ENCODE results near the gene EXOSC10.
"Not testable (repeated sequence)": the region's sequence is repeated elsewhere in the genome, so short reads cannot be mapped to it uniquely, and the experiment has no call there.

EXOSC10 gene

DNA sequence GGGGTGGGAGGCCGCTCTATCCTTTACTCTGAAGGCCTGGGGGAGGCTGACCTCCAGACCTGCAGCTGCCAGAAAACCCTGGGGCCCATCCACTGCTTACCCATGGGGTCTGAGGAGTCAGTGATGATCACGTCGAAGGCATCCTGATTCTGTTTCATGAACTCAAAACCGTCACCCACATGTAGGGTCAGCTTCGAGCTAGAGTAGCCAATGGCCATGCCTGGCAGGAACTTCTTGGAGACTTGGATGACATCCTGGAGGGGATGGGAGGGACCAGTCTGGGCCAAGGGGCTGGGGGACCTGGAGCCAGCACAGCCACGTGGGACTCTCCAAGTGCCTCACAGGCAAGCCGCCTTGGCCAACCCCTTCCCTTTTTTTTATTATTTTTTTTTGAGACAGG is 43.2 kb downstream of the EXOSC10 start:
- TF ChIP-seq TAF1 (IDR thresholded peaks at IDR 0.05; ENCODE audit: low read depth, low read length): no peak
- FAIRE-seq (no peak), DNase-seq (ENCODE audit: insufficient read length, low spot score) (no peak)

DNA sequence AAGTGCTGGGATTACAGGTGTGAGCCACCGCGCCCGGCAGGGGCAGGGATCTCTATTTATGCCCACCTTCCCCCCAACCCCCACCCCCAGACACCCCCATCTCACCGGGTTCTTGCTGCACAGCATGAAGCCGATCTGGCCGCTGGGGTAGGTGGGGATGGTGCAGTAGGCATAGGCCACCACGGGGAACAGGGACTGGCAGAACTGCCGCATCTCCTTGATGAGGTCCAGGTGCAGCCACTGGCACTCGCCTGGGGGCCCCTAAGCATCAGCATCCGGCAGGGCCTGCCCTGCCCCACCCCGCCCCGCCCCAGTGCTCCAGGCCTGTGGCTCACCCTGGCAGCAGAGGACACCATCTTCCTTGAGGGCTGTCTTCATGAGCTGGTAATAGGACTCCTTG is 44.0 kb downstream of the EXOSC10 start:
- no peak for FAIRE-seq
- DNase-seq (ENCODE audit: insufficient read length, low spot score): no peak
- TF ChIP-seq PAX5 (IDR thresholded peaks at IDR 0.05; ENCODE audit: insufficient read depth, low read length, severe bottlenecking): no peak
- TF ChIP-seq POLR2A (IDR thresholded peaks at IDR 0.05; ENCODE audit: low read depth, low read length): no peak
- no peak for TF ChIP-seq TAF1 (IDR thresholded peaks at IDR 0.05; ENCODE audit: low read depth, low read length)
- TF ChIP-seq POLR2AphosphoS5 (IDR thresholded peaks at IDR 0.05; ENCODE audit: low read depth, low read length): no peak
- no peak for TF ChIP-seq SPI1 (IDR thresholded peaks at IDR 0.05; ENCODE audit: low read depth, low read length)
- TF ChIP-seq POU2F2 (IDR thresholded peaks at IDR 0.05; ENCODE audit: low read depth, low read length): no peak

DNA sequence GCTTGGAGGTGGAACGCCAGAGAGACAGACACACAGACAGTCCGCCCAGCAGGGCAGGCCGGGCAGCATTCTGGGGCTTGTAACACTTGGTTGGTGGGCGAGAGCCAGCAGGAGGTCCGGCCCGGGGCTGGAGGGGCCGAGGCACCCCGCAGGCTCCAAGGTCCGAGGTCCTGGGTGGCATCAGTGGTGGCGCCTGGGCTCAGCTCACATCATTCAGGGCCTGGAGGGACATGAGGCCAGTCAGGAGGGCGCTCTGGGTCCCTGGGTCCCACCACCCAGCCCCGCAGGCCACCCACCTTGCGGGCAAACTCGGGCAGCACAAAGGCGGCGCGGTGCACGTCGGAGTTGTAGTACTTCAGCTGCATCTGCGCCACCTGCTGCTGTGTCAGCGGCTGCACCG is 45.0 kb downstream of the EXOSC10 start:
- DNase-seq (ENCODE audit: insufficient read length, low spot score): no peak
- FAIRE-seq: no peak
- no peak for TF ChIP-seq POLR2AphosphoS5 (IDR thresholded peaks at IDR 0.05; ENCODE audit: low read depth, low read length)
- no peak for TF ChIP-seq SPI1 (IDR thresholded peaks at IDR 0.05; ENCODE audit: low read depth, low read length)
- TF ChIP-seq POU2F2 (IDR thresholded peaks at IDR 0.05; ENCODE audit: low read depth, low read length): no peak
- no peak for TF ChIP-seq PAX5 (IDR thresholded peaks at IDR 0.05; ENCODE audit: insufficient read depth, low read length, severe bottlenecking)
- no peak for TF ChIP-seq TAF1 (IDR thresholded peaks at IDR 0.05; ENCODE audit: low read depth, low read length)
- TF ChIP-seq POLR2A (IDR thresholded peaks at IDR 0.05; ENCODE audit: low read depth, low read length): peak; percentile 12; the same call in 1 of the 2 replicates

DNA sequence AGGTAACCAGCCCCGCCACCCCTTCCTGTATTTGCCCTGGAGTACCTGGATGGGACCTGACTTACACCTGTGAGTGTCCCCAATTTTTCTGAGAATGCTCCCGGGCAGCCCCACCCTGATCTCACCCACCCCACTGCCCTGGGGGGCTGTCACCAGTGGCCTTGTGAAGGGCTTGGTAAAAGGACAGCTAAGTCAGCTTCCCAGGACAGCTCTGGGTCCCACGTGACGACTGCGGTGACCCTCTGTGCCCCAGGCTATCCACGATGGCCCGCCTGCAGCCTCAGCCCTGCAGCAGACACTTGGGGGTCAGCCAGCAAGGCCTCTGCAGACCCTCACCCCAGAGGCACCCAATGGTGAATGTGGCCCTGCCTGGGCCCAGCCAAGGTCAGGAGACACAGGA is 45.5 kb downstream of the EXOSC10 start:
- no peak for FAIRE-seq
- no peak for TF ChIP-seq SPI1 (IDR thresholded peaks at IDR 0.05; ENCODE audit: low read depth, low read length)
- no peak for TF ChIP-seq POU2F2 (IDR thresholded peaks at IDR 0.05; ENCODE audit: low read depth, low read length)
- no peak for TF ChIP-seq POLR2A (IDR thresholded peaks at IDR 0.05; ENCODE audit: low read depth, low read length)
- no peak for TF ChIP-seq POLR2AphosphoS5 (IDR thresholded peaks at IDR 0.05; ENCODE audit: low read depth, low read length)
- no peak for TF ChIP-seq TAF1 (IDR thresholded peaks at IDR 0.05; ENCODE audit: low read depth, low read length)
- TF ChIP-seq PAX5 (IDR thresholded peaks at IDR 0.05; ENCODE audit: insufficient read depth, low read length, severe bottlenecking): no peak
- DNase-seq (ENCODE audit: insufficient read length, low spot score): no peak

DNA sequence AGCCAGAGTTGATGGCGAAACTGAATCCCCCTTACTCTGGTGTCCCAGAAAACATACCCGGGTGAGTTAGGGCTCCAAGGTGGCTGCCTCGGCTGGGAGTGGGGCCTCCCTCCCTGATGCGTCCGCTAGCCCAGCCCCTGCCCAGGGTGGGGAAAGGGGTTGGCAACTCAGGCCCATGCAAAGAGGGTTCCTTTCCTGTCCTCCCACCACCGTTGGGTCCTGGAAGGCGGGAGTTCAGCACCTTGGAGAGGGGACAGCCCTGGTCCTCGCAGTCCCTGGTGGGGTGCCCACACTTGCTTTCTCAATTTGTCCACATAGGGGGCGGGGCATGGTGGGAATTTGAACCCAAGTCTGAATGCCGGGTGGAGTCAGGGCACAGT is 45.9 kb downstream of the EXOSC10 start:
- TF ChIP-seq TAF1 (IDR thresholded peaks at IDR 0.05; ENCODE audit: low read depth, low read length) (no peak), POU2F2 (IDR thresholded peaks at IDR 0.05; ENCODE audit: low read depth, low read length) (no peak), POLR2AphosphoS5 (IDR thresholded peaks at IDR 0.05; ENCODE audit: low read depth, low read length) (no peak), SPI1 (IDR thresholded peaks at IDR 0.05; ENCODE audit: low read depth, low read length) (no peak), PAX5 (IDR thresholded peaks at IDR 0.05; ENCODE audit: insufficient read depth, low read length, severe bottlenecking) (no peak), POLR2A (IDR thresholded peaks at IDR 0.05; ENCODE audit: low read depth, low read length) (no peak)
- no peak for DNase-seq (ENCODE audit: insufficient read length, low spot score)
- peak; percentile 40 for FAIRE-seq

DNA sequence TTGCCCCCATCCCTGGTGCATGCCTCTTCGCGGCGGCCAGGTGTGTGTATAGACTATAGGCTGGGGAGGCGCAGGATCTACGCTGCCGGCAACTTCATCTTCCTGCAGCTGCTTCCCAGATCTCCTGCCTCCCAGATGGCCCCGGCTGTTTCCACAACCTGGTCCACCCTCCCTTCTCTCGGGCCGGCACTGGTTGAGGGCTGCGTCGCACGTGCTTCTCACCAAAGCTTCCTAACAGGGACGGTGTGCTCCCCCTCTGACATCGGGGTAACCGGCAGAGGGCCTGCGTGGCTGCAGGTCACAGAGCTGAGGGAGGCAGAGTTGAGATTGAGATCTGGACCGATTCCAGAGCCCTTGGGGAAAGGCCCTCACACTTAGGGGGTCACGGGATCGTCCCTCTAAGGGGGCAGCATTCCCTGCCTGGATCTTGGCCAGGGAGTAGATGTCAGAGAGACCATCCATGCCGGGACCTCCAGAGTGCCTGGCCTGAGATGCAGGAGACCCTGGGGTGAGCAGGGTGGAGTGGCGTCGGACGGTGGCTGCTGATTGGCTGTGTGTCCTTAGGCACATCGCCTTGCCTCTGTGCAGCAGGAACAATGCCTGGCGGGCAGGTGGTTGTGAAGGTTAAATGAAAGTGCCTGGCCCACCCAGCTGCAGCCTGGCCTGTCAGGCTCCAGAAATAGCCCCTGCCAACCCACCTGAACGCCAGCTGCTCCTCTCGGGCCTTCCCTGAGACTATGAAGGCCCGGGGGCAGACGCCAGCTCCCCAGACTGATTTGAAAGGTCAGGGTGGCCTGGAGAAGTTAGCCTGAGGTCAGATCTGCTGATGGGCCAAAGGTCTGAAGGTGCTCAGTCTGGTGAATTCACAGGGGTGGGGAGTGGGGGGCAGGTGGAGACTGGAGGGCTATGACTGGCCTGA is 46.6 kb downstream of the EXOSC10 start:
- FAIRE-seq (peak; percentile 13), DNase-seq (ENCODE audit: insufficient read length, low spot score) (no peak)
- no peak for TF ChIP-seq PAX5 (IDR thresholded peaks at IDR 0.05; ENCODE audit: insufficient read depth, low read length, severe bottlenecking)
- no peak for TF ChIP-seq SPI1 (IDR thresholded peaks at IDR 0.05; ENCODE audit: low read depth, low read length)
- no peak for TF ChIP-seq POU2F2 (IDR thresholded peaks at IDR 0.05; ENCODE audit: low read depth, low read length)
- TF ChIP-seq TAF1 (IDR thresholded peaks at IDR 0.05; ENCODE audit: low read depth, low read length): no peak
- TF ChIP-seq POLR2AphosphoS5 (IDR thresholded peaks at IDR 0.05; ENCODE audit: low read depth, low read length): no peak; the same call in 1 of the 2 replicates
- no peak for TF ChIP-seq POLR2A (IDR thresholded peaks at IDR 0.05; ENCODE audit: low read depth, low read length)

DNA sequence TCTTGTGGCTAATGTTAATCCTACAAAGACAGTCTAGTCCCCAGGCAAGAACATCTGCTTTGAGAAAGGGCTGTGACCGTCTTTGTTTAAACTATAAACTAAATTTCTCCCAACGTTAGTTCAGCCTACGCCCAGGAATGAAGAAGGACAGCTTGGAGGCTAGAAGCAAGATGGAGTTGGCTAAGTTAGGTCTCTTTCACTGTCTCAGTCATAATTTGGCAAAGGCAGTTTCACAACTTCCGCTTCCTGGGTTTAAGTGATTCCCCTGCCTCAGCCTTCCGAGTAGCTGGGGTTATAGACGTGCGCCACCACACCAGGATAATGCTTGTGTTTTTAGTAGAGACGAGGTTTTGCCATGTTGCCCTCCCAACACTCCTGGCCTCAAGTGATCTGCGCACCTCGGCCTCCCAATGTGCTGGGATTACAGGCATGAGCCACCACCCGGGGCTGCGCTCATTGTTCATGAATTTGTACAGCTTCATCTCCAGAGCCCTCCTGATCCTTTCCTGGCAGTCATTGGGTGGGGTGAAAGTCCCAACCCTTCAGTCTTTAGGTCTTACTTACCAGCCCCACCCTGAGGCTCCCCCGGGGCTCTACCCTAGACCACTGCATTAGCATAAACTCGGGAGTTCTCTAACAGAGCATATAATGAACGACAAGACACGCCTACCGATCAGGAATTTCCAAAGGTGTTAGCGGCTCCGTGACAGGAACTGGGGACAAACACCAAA is 47.7 kb downstream of the EXOSC10 start:
- FAIRE-seq (no peak), DNase-seq (ENCODE audit: insufficient read length, low spot score) (no peak)
- TF ChIP-seq POU2F2 (IDR thresholded peaks at IDR 0.05; ENCODE audit: low read depth, low read length) (no peak), POLR2AphosphoS5 (IDR thresholded peaks at IDR 0.05; ENCODE audit: low read depth, low read length) (no peak; the same call in 1 of the 2 replicates), POLR2A (IDR thresholded peaks at IDR 0.05; ENCODE audit: low read depth, low read length) (no peak), PAX5 (IDR thresholded peaks at IDR 0.05; ENCODE audit: insufficient read depth, low read length, severe bottlenecking) (no peak)

DNA sequence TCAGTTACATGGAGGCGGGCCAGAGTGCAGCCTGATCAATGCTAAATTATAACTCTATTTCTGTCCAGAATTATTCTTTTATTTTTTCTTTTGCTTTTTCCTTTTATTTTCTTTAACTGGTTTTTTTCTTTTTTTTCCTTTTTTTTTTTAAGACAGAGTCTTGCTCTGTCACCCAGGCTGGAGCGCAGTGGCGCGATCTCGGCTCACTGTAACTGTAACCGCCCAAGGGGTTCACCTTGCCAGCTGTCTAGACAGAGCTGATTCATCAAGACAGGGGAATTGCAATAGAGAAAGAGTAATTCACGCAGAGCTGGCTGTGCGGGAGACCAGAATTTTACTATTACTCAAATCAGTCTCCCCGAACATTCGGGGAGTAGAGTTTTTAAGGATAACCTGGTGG is 48.5 kb downstream of the EXOSC10 start:
- not testable (repeated sequence) for DNase-seq (ENCODE audit: insufficient read length, low spot score); FAIRE-seq

DNA sequence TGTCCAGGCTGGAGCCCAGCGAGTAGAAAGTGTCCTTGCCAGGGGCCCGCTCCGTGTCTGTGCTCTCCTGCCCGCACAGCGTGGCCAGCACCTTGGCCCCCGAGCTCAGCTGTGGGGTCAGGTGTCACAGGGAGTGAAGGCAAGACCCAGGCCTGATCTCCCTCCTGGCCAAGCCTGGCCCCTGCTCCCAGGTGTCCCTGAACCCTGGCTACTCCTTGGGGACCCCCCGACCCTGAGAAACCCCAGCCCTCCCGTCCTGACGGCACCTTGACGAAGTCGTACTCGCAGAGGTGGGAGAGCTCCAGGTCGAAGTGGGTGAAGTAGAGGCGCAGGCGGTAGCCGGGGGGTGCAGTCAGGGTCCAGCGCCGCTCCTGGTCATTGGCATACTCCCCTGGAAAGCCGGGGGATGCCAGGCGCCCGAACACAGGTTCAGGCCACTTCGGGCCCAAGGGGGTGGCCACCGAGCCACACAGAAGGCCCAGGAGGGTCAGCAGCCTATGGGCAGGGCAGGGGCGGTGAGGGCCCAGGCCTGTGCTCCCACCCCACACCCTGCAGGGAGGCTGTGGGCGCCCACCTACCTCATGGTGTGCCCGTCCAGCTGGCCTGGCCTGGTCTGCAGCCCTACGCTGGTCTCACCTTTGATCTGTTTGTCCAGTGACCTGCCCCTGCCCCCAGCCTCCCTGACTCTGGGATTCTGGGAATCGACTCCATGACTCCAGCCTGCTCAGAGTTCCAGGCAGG is 52.9 kb downstream of the EXOSC10 start, which contains the start of gene MASP2:
MASP2 (minus strand) TSS at position 615 of the 741 bp plus-strand sequence; CDS start at position 583, 32 bp downstream.
- FAIRE-seq (no peak), DNase-seq (ENCODE audit: insufficient read length, low spot score) (no peak)
- no peak for TF ChIP-seq TAF1 (IDR thresholded peaks at IDR 0.05; ENCODE audit: low read depth, low read length)
- TF ChIP-seq PAX5 (IDR thresholded peaks at IDR 0.05; ENCODE audit: insufficient read depth, low read length, severe bottlenecking): no peak

DNA sequence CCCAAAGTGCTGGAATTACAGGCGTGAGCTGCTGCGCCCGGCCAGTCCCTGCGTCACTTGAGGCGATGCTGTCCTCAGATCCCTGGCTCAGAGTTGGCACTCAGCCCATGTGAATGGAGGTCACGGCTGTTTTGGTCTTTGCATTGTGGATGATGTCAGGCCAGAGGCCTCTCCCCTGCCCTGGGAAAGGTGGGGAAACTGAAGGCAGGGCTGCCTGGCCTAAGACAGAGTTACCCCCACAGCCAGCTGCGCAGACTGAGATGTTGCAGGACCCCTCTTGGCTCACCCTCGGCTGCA is 53.5 kb downstream of the EXOSC10 start:
- FAIRE-seq (no peak), DNase-seq (ENCODE audit: insufficient read length, low spot score) (no peak)
- TF ChIP-seq POU2F2 (IDR thresholded peaks at IDR 0.05; ENCODE audit: low read depth, low read length): no peak
- TF ChIP-seq PAX5 (IDR thresholded peaks at IDR 0.05; ENCODE audit: insufficient read depth, low read length, severe bottlenecking): no peak
- TF ChIP-seq TAF1 (IDR thresholded peaks at IDR 0.05; ENCODE audit: low read depth, low read length): no peak
- TF ChIP-seq POLR2AphosphoS5 (IDR thresholded peaks at IDR 0.05; ENCODE audit: low read depth, low read length): no peak
- TF ChIP-seq POLR2A (IDR thresholded peaks at IDR 0.05; ENCODE audit: low read depth, low read length): no peak
- TF ChIP-seq SPI1 (IDR thresholded peaks at IDR 0.05; ENCODE audit: low read depth, low read length): no peak

Measured in GM12891 (cell line).